Measurements from ENCODE around the gene PNLIPRP3.

PNLIPRP3 gene

GRCh38 chr10:116429288-116429977, 1.8 kb downstream of the PNLIPRP3 start:
- no peak overlapping the region for H3K27ac ChIP-seq
- TF ChIP-seq CTCF (IDR thresholded peaks at IDR 0.05), result no peak
- no peak for TF ChIP-seq ZFX (IDR thresholded peaks at IDR 0.05; ENCODE audit: borderline replicate concordance)

GRCh38 chr10:116430288-116430687, 2.6 kb downstream of the PNLIPRP3 start:
- no peak for TF ChIP-seq CTCF (IDR thresholded peaks at IDR 0.05)
- TF ChIP-seq ZFX (IDR thresholded peaks at IDR 0.05; ENCODE audit: borderline replicate concordance), result no peak
- H3K27ac ChIP-seq, result no peak overlapping the region

GRCh38 chr10:116431598-116431997, 4.0 kb downstream of the PNLIPRP3 start:
- H3K27ac ChIP-seq, result no peak overlapping the region
- no peak for TF ChIP-seq ZFX (IDR thresholded peaks at IDR 0.05; ENCODE audit: borderline replicate concordance)
- TF ChIP-seq CTCF (IDR thresholded peaks at IDR 0.05), result no peak

- TF ChIP-seq CTCF (IDR thresholded peaks at IDR 0.05) (no peak), ZFX (IDR thresholded peaks at IDR 0.05; ENCODE audit: borderline replicate concordance) (no peak)
- no peak overlapping the region for H3K27ac ChIP-seq
Observed at GRCh38 chr10:116437076-116437692, 9.5 kb downstream of the PNLIPRP3 start.

- no peak overlapping the region for H3K27ac ChIP-seq
- TF ChIP-seq CTCF (IDR thresholded peaks at IDR 0.05), result no peak
- no peak for TF ChIP-seq ZFX (IDR thresholded peaks at IDR 0.05; ENCODE audit: borderline replicate concordance)
Observed at GRCh38 chr10:116440330-116441030, 12.8 kb downstream of the PNLIPRP3 start.

GRCh38 chr10:116444527-116445142, 17.0 kb downstream of the PNLIPRP3 start:
- TF ChIP-seq CTCF (IDR thresholded peaks at IDR 0.05) (peak; percentile 95), ZFX (IDR thresholded peaks at IDR 0.05; ENCODE audit: borderline replicate concordance) (no peak)
- H3K27ac ChIP-seq, result no peak overlapping the region
